Epithelial cell of proximal tubule (primary cell): ENCODE data around the gene COQ8A. TPM values are rescaled to one million over a fixed set of nuclear protein-coding genes. Genes with fewer than 3 reads are reported as not detected.

Experiments
- DNase-seq: peaks from one replicate; pipeline ENCODE4 v3.0.0-alpha.2; 2011; ENCODE audit warnings: low read depth
- H3K4me3 ChIP-seq: 2 replicates; pipeline ENCODE4 v1.5.1; 2011; ENCODE audit warnings: low read depth, mild to moderate bottlenecking, low read length
- total RNA-seq: library from RNA; depleted of rRNA; stranded (reverse); fragments of >200 nt; gene quantifications from 2 replicates; pipeline ENCODE4 v1.2.3, GENCODE V29; 2015
- TF ChIP-seq, protein P1 (sequence below): conservative IDR thresholded peaks from 2 replicates; pipeline ENCODE4 v1.5.1; 2012; ENCODE audit warnings: low read depth, mild to moderate bottlenecking, low read length

COQ8A gene
- 9.8 and 10.2 TPM in 2 replicates for total RNA-seq

DNA sequence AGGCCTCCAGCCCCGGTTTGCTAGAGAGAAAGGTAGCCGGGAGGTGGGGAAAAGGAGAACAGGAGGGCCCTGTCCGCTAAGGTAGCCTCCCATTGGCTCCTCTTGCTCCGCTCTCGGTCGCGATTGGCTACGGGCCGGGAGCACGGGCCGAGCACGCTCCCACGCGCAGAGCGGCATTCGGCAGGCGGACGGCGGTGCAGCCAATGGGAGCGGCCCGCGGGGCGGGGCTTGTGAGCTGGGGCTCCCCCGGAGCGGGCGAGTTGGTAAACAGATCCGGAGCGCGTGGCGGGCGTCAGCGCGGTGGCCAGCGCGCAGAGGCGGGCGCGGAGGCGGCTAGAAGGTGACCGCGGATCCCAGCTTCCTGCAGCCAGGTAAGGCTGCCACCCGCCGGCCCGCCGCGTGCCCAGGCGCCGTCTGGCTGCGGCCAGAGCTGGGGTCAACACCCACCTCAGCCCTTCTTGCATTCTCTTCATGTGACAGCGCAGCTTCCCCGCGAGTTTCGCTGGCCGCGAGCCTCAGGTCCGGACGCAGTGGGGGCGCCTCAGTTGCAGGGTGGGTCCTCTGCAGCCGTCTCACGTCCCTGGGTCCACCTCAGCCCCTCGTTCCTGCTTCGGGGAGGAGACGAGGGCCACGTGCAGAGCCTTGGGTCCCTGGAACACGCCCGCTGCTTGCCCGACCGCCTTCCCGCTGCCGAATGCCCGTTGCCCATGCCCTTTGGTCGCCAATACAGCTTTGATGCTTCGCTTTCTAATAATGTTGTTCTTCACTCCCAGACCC is at the start of gene COQ8A:
COQ8A (plus strand) TSS at position 266 of the 777 bp plus-strand sequence. CDS start 21,092 bp downstream, outside the sequence.
- DNase-seq, result peak; percentile 87
- TF ChIP-seq, protein P1, sequence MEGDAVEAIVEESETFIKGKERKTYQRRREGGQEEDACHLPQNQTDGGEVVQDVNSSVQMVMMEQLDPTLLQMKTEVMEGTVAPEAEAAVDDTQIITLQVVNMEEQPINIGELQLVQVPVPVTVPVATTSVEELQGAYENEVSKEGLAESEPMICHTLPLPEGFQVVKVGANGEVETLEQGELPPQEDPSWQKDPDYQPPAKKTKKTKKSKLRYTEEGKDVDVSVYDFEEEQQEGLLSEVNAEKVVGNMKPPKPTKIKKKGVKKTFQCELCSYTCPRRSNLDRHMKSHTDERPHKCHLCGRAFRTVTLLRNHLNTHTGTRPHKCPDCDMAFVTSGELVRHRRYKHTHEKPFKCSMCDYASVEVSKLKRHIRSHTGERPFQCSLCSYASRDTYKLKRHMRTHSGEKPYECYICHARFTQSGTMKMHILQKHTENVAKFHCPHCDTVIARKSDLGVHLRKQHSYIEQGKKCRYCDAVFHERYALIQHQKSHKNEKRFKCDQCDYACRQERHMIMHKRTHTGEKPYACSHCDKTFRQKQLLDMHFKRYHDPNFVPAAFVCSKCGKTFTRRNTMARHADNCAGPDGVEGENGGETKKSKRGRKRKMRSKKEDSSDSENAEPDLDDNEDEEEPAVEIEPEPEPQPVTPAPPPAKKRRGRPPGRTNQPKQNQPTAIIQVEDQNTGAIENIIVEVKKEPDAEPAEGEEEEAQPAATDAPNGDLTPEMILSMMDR, result no peak

DNA sequence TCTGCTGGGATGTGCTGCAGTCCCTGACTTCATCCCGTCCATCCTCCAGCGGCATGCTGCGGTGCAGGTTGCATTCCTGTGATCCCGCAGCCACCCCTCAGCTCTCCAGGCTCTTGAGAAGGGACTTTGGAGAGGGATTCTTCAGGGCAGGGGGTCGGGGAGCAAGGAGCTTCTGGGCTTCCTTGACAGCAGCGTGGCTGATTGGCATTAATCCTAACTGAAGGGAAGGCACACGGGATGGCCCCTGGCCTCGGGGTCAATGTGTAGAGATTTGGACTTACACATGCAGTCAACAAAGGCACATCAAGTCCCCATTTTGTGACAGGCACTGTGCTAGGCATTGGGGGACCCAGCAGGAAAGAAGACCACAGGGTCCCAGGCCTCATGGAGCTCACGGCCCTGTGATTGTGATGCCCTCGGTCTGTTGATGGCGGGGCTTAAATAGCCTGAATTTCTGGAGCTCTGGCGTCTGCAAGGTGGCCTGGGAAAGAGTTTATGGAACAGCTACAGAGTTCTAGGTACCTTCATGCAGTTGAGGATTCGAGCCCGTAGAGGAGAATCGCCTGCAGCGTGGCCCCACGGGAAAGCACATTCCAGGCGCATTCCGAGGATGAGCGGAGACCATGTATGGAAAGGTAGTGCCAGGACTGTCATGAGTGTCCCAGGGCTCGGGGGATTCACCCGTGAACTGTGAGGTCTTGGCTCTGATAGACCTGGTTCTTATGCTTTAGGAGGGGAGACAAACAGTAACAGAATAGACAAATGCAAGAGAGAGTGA is 49.6 kb upstream of the COQ8A start:
- no peak for DNase-seq

More for the DNA sequence above, at the start of gene COQ8A:
- peak within 1 kb of the TSS; percentile 75 for H3K4me3 ChIP-seq

DNA sequence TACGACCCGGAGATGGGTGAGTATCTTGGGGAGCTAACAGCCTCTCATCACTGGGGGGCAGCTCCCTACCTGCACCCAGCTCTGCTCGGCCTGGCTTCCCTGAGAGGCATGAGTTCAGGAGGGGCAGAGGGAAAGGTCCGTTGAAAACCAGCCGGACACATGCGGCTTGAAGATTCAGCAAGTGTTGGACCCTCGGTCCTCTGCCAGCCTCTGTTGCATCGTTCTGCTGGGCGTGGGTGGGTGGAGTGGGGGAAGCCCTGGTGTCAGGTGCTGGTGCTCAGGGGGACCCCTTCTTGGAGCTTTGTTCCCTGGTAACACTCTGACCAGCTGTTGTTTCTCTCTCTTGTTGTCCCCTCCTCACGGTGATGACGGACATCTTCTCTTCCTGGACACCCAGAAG is 48.7 kb upstream of the COQ8A start:
- no peak for DNase-seq
- no peak overlapping the region for H3K4me3 ChIP-seq

More for the DNA sequence above, 49.6 kb upstream of the COQ8A start:
- TF ChIP-seq, protein P1, result no peak
- no peak overlapping the region for H3K4me3 ChIP-seq

DNA sequence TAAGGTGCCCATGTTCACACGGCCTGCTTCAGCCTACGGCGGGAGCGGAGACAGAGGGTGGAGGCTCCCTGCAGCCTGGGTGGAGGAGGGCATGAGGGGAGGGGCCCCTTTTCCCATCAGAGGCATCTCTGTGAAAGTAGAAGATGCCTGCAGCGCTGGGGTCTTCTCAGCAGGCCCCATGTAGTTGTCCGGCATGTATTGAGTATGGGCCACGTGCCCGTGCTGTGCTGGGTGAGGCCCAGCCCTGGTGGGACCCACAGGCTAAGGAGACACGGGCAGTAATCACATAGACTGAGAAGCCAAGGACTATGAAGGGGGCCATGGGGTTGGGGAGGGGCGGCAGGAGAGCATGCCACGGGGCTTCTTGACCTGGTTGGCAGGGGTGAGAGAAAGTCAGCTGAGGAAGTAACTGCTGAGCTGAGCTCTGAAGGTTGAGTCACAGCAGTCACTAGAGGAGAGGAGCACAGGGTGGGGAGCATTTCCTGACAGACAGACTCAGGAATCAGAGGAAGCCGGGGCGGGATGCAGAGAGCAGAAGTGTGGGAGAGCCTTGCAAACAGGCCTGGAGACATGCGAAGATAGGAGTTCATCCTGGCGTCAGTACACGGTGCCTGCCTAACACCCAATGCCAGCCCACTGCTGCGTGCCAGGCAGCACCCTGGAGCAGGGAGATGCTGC is 48.1 kb upstream of the COQ8A start:
- DNase-seq, result no peak
- TF ChIP-seq, protein P1, result no peak
- H3K4me3 ChIP-seq, result no peak overlapping the region

More for the DNA sequence above, 48.7 kb upstream of the COQ8A start:
- TF ChIP-seq, protein P1, result no peak

DNA sequence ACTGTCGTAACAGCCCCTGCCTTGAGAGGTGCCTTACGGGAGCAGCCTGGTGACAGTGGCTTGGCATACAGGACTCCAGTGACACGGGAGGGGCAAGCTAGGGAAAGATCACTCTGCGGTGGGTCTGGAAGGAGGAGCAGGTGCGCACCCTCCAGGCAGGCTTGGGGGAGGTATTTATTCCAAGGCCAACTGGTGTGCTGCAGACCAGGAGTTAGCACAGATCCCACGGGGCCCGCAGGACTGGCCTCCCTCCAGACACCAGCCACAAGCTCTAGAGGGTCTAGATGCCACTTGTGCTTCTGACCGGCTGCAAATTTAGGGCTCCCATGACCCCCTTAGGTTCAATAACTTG is 47.6 kb upstream of the COQ8A start:
- DNase-seq, result no peak
- TF ChIP-seq, protein P1, result no peak
- H3K4me3 ChIP-seq, result no peak overlapping the region

DNA sequence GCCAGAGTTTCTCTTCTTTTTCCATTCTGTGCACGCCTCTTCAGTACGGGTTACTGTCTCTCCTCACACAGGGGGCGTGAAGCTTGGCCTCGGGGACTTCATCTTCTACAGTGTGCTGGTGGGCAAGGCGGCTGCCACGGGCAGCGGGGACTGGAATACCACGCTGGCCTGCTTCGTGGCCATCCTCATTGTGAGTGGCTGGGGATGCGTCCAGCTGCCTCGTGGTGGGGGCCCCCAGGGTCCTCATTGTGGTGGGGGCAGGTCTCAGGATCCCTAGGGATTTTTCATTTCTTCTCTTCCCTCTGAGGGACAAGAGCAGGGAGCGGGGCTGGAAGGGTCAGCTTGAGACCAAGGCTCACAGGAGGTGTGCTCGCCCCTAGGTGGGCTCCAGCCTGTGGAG is 46.2 kb upstream of the COQ8A start:
- TF ChIP-seq, protein P1, result no peak
- H3K4me3 ChIP-seq, result no peak overlapping the region
- no peak for DNase-seq
